WERI-Rb-1 (cell line): ENCODE data around the gene HSPB9.

Experiments used
- DNase-seq: peaks from one replicate; pipeline ENCODE4 v3.0.0-alpha.2; 2020
- H3K27ac ChIP-seq: fragments of 250-450 bp; sonication (Bioruptor Pico); 2 replicates; pipeline ENCODE4 v1.5.1; 2020; ENCODE audit warnings: mild to moderate bottlenecking, moderate library complexity
- H3K27me3 ChIP-seq: fragments of 250-450 bp; sonication (Bioruptor Pico); 2 replicates; pipeline ENCODE4 v1.5.1; 2021; ENCODE audit warnings: mild to moderate bottlenecking, low read depth, moderate library complexity; ENCODE audit not compliant: insufficient read depth, severe bottlenecking
- H3K36me3 ChIP-seq: fragments of 250-450 bp; sonication (Bioruptor Pico); 2 replicates; pipeline ENCODE4 v1.5.1; 2020; ENCODE audit warnings: mild to moderate bottlenecking, moderate library complexity
- H3K4me3 ChIP-seq: 2 replicates; pipeline ENCODE4 v1.5.1; 2011; ENCODE audit warnings: low read depth, mild to moderate bottlenecking, control low read depth, low read length
- H3K9me3 ChIP-seq: fragments of 250-450 bp; sonication (Bioruptor Pico); 2 replicates; pipeline ENCODE4 v1.5.1; 2021; ENCODE audit warnings: mild to moderate bottlenecking, moderate library complexity; ENCODE audit not compliant: severe bottlenecking
- TF ChIP-seq, protein P1 (sequence below): IDR thresholded peaks from 2 replicates; pipeline ENCODE4 v1.5.1; 2011; ENCODE audit warnings: low read depth, mild to moderate bottlenecking, control low read depth, inconsistent platforms, low read length

The HSPB9 gene, protein sequence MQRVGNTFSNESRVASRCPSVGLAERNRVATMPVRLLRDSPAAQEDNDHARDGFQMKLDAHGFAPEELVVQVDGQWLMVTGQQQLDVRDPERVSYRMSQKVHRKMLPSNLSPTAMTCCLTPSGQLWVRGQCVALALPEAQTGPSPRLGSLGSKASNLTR

DNA sequence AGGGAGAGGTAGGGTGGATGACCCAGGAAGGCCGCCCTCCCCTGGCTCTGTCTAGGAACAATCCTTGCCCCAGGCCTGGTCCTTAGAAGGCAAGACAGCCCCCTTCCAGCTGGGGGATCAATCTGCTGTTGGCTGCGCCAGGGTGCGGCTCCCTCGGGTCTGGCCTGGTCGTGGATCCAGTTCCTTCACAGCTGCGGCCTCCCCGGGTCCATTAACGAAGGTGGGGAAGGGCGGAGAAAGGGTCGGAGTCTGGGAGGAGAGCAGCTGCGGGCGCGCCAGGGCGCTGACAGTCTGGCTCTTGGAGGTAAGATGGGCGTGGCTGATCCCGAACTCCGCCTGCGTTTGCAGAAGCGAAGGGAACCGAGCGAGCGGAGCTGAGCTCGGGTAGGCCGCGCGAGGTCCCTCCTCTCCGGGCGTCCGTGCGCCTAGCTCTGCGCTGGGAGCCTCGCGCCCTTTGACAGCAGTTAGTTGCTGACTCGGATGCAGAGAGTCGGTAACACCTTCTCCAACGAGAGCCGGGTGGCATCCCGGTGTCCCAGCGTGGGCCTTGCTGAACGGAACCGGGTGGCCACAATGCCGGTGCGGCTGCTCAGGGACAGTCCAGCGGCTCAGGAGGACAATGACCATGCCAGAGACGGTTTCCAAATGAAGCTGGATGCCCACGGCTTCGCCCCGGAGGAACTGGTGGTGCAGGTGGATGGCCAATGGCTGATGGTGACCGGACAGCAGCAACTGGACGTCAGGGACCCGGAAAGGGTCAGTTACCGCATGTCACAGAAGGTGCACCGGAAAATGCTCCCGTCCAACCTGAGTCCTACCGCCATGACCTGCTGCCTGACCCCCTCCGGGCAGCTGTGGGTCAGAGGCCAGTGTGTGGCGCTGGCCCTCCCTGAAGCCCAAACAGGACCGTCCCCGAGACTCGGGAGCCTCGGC is at the start of gene HSPB9:
TSS of gene HSPB9 (plus strand) at position 434 of the 933 bp plus-strand sequence. CDS start at position 481, 47 bp downstream.
- TF ChIP-seq, protein P1, sequence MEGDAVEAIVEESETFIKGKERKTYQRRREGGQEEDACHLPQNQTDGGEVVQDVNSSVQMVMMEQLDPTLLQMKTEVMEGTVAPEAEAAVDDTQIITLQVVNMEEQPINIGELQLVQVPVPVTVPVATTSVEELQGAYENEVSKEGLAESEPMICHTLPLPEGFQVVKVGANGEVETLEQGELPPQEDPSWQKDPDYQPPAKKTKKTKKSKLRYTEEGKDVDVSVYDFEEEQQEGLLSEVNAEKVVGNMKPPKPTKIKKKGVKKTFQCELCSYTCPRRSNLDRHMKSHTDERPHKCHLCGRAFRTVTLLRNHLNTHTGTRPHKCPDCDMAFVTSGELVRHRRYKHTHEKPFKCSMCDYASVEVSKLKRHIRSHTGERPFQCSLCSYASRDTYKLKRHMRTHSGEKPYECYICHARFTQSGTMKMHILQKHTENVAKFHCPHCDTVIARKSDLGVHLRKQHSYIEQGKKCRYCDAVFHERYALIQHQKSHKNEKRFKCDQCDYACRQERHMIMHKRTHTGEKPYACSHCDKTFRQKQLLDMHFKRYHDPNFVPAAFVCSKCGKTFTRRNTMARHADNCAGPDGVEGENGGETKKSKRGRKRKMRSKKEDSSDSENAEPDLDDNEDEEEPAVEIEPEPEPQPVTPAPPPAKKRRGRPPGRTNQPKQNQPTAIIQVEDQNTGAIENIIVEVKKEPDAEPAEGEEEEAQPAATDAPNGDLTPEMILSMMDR = no peak
- Histone ChIP-seq H3K27me3 (no peaks in the 10 kb centered on the region), H3K27ac (no peak within 1 kb of the TSS; the same call in 1 of the 2 replicates), H3K9me3 (no peaks in the 10 kb centered on the region), H3K4me3 (no peak within 1 kb of the TSS), H3K36me3 (peaks cover 53% of the 10 kb centered on the region)
- no peak for DNase-seq

DNA sequence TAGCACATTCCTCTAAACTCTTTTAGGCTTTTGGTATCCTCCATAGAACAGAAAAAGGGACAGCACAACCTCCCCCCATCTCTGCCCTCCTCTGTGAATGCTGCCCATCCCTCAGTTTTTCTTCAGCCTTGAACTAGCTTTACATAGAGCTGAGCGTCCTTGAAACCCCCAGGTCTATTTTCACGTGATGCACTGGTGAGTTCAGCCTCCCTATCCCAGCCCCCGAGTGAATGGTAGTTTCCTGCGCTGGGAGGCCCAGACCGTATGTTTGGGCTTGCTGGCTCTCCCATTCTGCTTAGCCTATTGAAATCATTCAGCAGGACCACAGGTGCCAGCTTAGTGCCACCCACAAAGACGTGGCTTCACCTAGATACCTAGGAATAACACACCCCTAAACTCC is 46.8 kb upstream of the HSPB9 start:
- Histone ChIP-seq H3K27me3 (no peaks in the 10 kb centered on the region), H3K9me3 (no peaks in the 10 kb centered on the region)
- TF ChIP-seq, protein P1 = no peak

DNA sequence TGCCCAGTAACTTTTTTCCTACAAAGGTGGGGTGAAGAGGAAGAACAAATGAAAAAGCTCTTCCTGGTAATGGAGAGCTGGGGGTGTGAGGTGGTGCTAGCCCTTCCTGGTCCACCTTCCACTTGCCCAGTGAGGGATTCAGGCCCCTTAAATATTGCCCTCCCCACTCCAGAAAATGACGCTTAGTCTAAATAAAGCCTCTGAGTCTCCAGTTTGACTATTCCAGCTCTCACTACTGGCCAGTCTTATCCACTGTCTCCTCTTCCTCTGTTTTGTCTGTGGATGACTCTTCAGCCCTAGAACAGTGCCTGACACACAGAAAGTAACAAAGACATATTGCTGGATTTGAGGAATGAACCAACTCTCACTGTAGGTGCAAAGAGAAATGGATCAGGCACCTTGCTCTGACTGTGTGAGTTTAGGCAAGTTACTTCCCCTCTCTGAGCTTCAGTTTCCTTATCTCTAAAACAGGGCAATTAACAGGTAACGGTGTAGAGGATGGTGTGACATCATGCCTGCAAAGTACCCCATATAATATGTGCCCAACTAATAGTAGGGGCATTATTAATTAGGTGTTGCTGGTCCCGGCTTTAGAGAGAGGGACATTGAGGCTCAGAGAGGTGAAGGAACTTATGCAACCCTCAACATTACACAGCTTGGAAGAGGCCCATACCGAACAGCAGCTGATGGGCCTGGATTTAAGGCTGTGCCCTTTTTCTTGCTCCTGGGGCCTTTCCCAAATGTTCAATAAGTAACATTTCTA is 45.6 kb upstream of the HSPB9 start:
- no peaks in the 10 kb centered on the region for H3K9me3 ChIP-seq

More for the DNA sequence above, 46.8 kb upstream of the HSPB9 start:
- no peaks in the 10 kb centered on the region for H3K36me3 ChIP-seq
- DNase-seq = no peak
- H3K27ac ChIP-seq = no peak overlapping the region
- H3K4me3 ChIP-seq = no peak overlapping the region

DNA sequence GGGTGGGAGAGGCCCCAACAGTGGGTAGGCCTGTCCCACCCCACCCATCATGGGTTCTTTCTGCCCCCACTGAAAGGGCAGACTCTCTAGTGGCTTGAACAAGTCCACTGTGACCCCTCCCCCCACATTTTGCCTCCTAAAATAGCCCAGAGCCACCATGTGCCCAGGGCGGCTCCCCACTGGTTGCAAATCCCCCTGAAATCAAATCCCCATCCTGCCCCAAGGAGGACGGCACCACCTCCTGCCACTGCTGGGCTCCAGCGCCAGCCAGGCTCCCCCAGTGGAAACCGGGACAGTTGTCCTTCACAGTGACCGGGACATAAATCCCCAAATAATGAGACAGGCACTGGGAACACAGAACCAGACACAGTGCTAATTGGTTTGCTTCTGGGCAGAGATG is 44.8 kb upstream of the HSPB9 start:
- TF ChIP-seq, protein P1 = no peak
- H3K27me3 ChIP-seq = no peaks in the 10 kb centered on the region
- no peak overlapping the region for H3K27ac ChIP-seq
- DNase-seq = no peak
- H3K4me3 ChIP-seq = no peak overlapping the region
- no peaks in the 10 kb centered on the region for H3K36me3 ChIP-seq
- H3K9me3 ChIP-seq = no peaks in the 10 kb centered on the region

More for the DNA sequence above, 45.6 kb upstream of the HSPB9 start:
- no peak for DNase-seq
- TF ChIP-seq, protein P1 = no peak
- no peaks in the 10 kb centered on the region for H3K27me3 ChIP-seq
- H3K4me3 ChIP-seq = no peak overlapping the region
- H3K27ac ChIP-seq = no peak overlapping the region
- H3K36me3 ChIP-seq = no peaks in the 10 kb centered on the region

DNA sequence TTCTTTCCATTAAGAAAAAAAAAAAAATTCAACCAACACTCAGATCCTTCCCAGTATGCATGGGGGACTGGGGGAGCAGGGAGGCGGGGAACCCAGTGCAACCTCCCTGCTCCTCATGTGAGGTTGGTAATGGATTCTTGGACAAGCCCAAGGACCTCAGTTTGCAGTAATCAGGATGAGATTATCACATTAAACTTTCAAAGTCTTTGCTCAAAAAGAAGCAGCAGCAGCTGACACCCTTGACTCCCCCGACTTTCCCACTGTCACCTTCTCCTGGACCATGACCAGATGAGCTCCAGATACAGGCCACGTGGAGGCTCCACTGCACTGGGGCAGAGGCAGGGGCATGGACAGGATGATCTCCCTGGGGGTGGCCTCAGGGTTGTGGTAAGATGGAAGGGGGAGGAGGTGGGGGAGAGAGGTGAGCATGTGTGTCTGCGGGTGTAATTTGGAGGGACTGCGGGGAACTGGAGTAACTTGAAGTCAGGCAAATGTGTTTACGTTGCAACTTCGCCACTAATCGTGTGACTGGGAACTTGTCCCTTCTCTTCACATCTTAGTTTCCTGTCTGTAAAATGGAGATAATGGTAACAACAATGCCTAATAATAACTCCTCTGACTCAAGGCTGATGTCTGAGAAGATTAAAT is 44.1 kb upstream of the HSPB9 start:
- TF ChIP-seq, protein P1 = no peak
- H3K9me3 ChIP-seq = no peaks in the 10 kb centered on the region

More for the DNA sequence above, 44.1 kb upstream of the HSPB9 start:
- no peaks in the 10 kb centered on the region for H3K36me3 ChIP-seq
- H3K4me3 ChIP-seq = no peak overlapping the region
- no peak overlapping the region for H3K27ac ChIP-seq
- no peak for DNase-seq
- no peaks in the 10 kb centered on the region for H3K27me3 ChIP-seq
